HS-5 (cell line): ENCODE results near the gene TTLL7.
"Not testable (repeated sequence)": the region's sequence is repeated elsewhere in the genome, so short reads cannot be mapped to it uniquely, and the experiment has no call there.

Experiments used
- DNase-seq: peaks from one replicate; pipeline ENCODE4 v3.0.0-alpha.2; 2012; ENCODE audit warnings: low read depth

The TTLL7 gene

GRCh38 chr1:83929184-83929583 lies 69.7 kb downstream of the TTLL7 start:
- DNase-seq = no peak

- no peak for DNase-seq
Measured at GRCh38 chr1:83928396-83928795, 70.5 kb downstream of the TTLL7 start.

- DNase-seq = no peak
Measured at GRCh38 chr1:83927701-83928100, 71.2 kb downstream of the TTLL7 start.

GRCh38 chr1:83927061-83927460 lies 71.9 kb downstream of the TTLL7 start:
- no peak for DNase-seq

GRCh38 chr1:83923553-83923952 lies 75.4 kb downstream of the TTLL7 start:
- no peak for DNase-seq

- DNase-seq = no peak
Measured at GRCh38 chr1:83922431-83922830, 76.5 kb downstream of the TTLL7 start.

GRCh38 chr1:83920320-83920719 lies 78.6 kb downstream of the TTLL7 start:
- DNase-seq = no peak

GRCh38 chr1:83919872-83920271 lies 79.1 kb downstream of the TTLL7 start:
- no peak for DNase-seq

- DNase-seq = no peak
Measured at GRCh38 chr1:83918688-83919285, 80.1 kb downstream of the TTLL7 start.

- DNase-seq = no peak
Measured at GRCh38 chr1:83917959-83918358, 81.0 kb downstream of the TTLL7 start.

GRCh38 chr1:83916094-83916493 lies 82.8 kb downstream of the TTLL7 start:
- not testable (repeated sequence) for DNase-seq

- no peak for DNase-seq
Measured at GRCh38 chr1:83912876-83913275, 86.1 kb downstream of the TTLL7 start.

GRCh38 chr1:83910461-83910860 lies 88.5 kb downstream of the TTLL7 start:
- DNase-seq = no peak

- no peak for DNase-seq
Measured at GRCh38 chr1:83909687-83910086, 89.2 kb downstream of the TTLL7 start.

- DNase-seq = peak; percentile 2
Measured at GRCh38 chr1:83905315-83905907, 93.5 kb downstream of the TTLL7 start.

GRCh38 chr1:83901547-83902155 lies 97.3 kb downstream of the TTLL7 start:
- peak; percentile 76 for DNase-seq

GRCh38 chr1:83900524-83900923 lies 98.4 kb downstream of the TTLL7 start:
- peak; percentile 45 for DNase-seq

- no peak for DNase-seq
Measured at GRCh38 chr1:83897516-83897915, 101.4 kb downstream of the TTLL7 start.

GRCh38 chr1:83896299-83896698 lies 102.6 kb downstream of the TTLL7 start:
- DNase-seq = no peak

GRCh38 chr1:83889707-83890106 lies 109.2 kb downstream of the TTLL7 start:
- no peak for DNase-seq

- DNase-seq = no peak
Measured at GRCh38 chr1:83887483-83887882, 111.4 kb downstream of the TTLL7 start.

GRCh38 chr1:83883979-83884378 lies 115.0 kb downstream of the TTLL7 start:
- DNase-seq = no peak

- DNase-seq = peak; percentile 10
Measured at GRCh38 chr1:83882906-83883305, 116.0 kb downstream of the TTLL7 start.

GRCh38 chr1:83872515-83872914 lies 126.4 kb downstream of the TTLL7 start:
- no peak for DNase-seq
